Measurements from ENCODE around the gene FN3KRP. TPM values are rescaled to one million over a fixed set of nuclear protein-coding genes. Genes with fewer than 3 reads are reported as not detected.

FN3KRP gene
- total and polyA plus RNA-seq, 2 donors (not counting 3 experiments of a cell fraction or from before 2014, with no cell fraction given) = 22.2 to 35.2 TPM

- DNase-seq (ENCODE audit: low read depth, low spot score) (no peak), FAIRE-seq (no peak)
- peak overlapping the region; percentile 53 for H3K4me2 ChIP-seq (ENCODE audit: insufficient read depth, low read length)
- no peak overlapping the region for H3K27ac ChIP-seq (ENCODE audit: insufficient read depth, low read depth, low read length)
- peak overlapping the region in 1 of 3 experiments; percentile 52 for H3K4me3 ChIP-seq (replicated peaks in 1 of 3; ENCODE audit: insufficient read depth in 1 of 3, low read depth in 1 of 3, low read length in 3 of 3)
- H4K20me1 ChIP-seq (replicated peaks; ENCODE audit: control insufficient read depth, extremely low read depth, insufficient read depth, low read length) = no peaks in the 10 kb centered on the region
- H3K36me3 ChIP-seq (ENCODE audit: control insufficient read depth in 2 of 2, extremely low read depth in 1 of 2, insufficient read depth in 2 of 2, low read length in 2 of 2) = no peaks in the 10 kb centered on the region
- H2AFZ ChIP-seq (ENCODE audit: low read depth, low read length) = no peak overlapping the region
- dilution Hi-C loops (cut with MboI; ENCODE audit: extremely low pct_ligation_motif_present, low sequenced_read_pairs) (no loop called here), intact Hi-C loops (cut with micrococcal nuclease) (no loop called here)
- H3K9me3 ChIP-seq (replicated peaks; ENCODE audit: control insufficient read depth, insufficient read depth, low read length) = peaks cover 4% of the 10 kb centered on the region
- ChIA-PET CTCF (interaction anchor here (1.2 kb wide), 1 partner anchor 85 kb away, joined by 3 read pairs; no protein-coding TSS in a partner anchor), POLR2A (no interaction called here)
- H3K79me2 ChIP-seq (ENCODE audit: control insufficient read depth, insufficient read depth, low read length) = no peaks in the 10 kb centered on the region
- H3K9me1 ChIP-seq (replicated peaks; ENCODE audit: control insufficient read depth, extremely low read depth, insufficient read depth, low read length) = no peaks in the 10 kb centered on the region
- H3K9ac ChIP-seq (replicated peaks; ENCODE audit: extremely low read depth, insufficient read depth, low read length) = no peak overlapping the region
- BruUV-seq (replicated peaks) = no TSS peak
- no peak for TF ChIP-seq MYC (IDR thresholded peaks at IDR 0.05; ENCODE audit: low read depth, low read length)
- TF ChIP-seq EZH2 (IDR thresholded peaks at IDR 0.05; ENCODE audit: borderline replicate concordance, low read depth, low read length, severe bottlenecking) = peak; percentile 62
- H3K27me3 ChIP-seq (ENCODE audit: control insufficient read depth in 2 of 2, insufficient read depth in 2 of 2, low read length in 2 of 2) = peaks cover 3 to 8% of the 10 kb centered on the region in 2 experiments
- H3K4me1 ChIP-seq (ENCODE audit: control insufficient read depth, extremely low read depth, insufficient read depth, low read length) = peaks cover 5% of the 10 kb centered on the region
Observed at GRCh38 chr17:82696916-82697807, 19.3 kb upstream of the FN3KRP start.

GRCh38 chr17:82697808-82698064 lies 18.8 kb upstream of the FN3KRP start:
- no peaks in the 10 kb centered on the region for H3K79me2 ChIP-seq (ENCODE audit: control insufficient read depth, insufficient read depth, low read length)
- CTCF ChIA-PET = interaction anchor here (1.2 kb wide), 1 partner anchor 84 kb away, joined by 3 read pairs; no protein-coding TSS in a partner anchor

More at GRCh38 chr17:82697808-82698064, 18.8 kb upstream of the FN3KRP start:
- intact Hi-C loops (cut with micrococcal nuclease) (loop anchor here (2.0 kb wide), 1 partner anchor 19 kb away; the partner anchor contains the start of gene FN3KRP), dilution Hi-C loops (cut with MboI; ENCODE audit: extremely low pct_ligation_motif_present, low sequenced_read_pairs) (no loop called here)
- FAIRE-seq = no peak
- H2AFZ ChIP-seq (ENCODE audit: low read depth, low read length) = peak overlapping the region; percentile 55
- no peaks in the 10 kb centered on the region for H3K9me1 ChIP-seq (replicated peaks; ENCODE audit: control insufficient read depth, extremely low read depth, insufficient read depth, low read length)
- peaks cover 4% of the 10 kb centered on the region for H3K9me3 ChIP-seq (replicated peaks; ENCODE audit: control insufficient read depth, insufficient read depth, low read length)
- no TSS peak for BruUV-seq (replicated peaks)
- H3K27me3 ChIP-seq (ENCODE audit: control insufficient read depth in 2 of 2, insufficient read depth in 2 of 2, low read length in 2 of 2) = peaks cover 3 to 8% of the 10 kb centered on the region in 2 experiments
- H3K4me2 ChIP-seq (ENCODE audit: insufficient read depth, low read length) = peak overlapping the region; percentile 53
- POLR2A ChIA-PET = no interaction called here
- H3K27ac ChIP-seq (ENCODE audit: insufficient read depth, low read depth, low read length) = no peak overlapping the region
- H3K9ac ChIP-seq (replicated peaks; ENCODE audit: extremely low read depth, insufficient read depth, low read length) = no peak overlapping the region
- H4K20me1 ChIP-seq (replicated peaks; ENCODE audit: control insufficient read depth, extremely low read depth, insufficient read depth, low read length) = no peaks in the 10 kb centered on the region
- TF ChIP-seq JUN (IDR thresholded peaks at IDR 0.05; ENCODE audit: borderline replicate concordance, insufficient read depth, insufficient read length, low read depth) = no peak
- TF ChIP-seq POLR2A (IDR thresholded peaks at IDR 0.05; ENCODE audit: low read depth, low read length) = no peak
- TF ChIP-seq MYC (IDR thresholded peaks at IDR 0.05; ENCODE audit: low read depth, low read length) = no peak
- no peak for TF ChIP-seq EZH2 (IDR thresholded peaks at IDR 0.05; ENCODE audit: borderline replicate concordance, low read depth, low read length, severe bottlenecking)
- TF ChIP-seq POLR2AphosphoS5 (IDR thresholded peaks at IDR 0.05; ENCODE audit: insufficient read depth, low read depth, low read length) = no peak
- no peak for TF ChIP-seq GATA2 (IDR thresholded peaks at IDR 0.05; ENCODE audit: insufficient read depth, insufficient read length, low read depth, low read length)
- TF ChIP-seq MAX (IDR thresholded peaks at IDR 0.05; ENCODE audit: insufficient read depth, insufficient read length) = no peak
- TF ChIP-seq FOS (IDR thresholded peaks at IDR 0.05; ENCODE audit: borderline replicate concordance, insufficient read depth, low read length) = no peak
- TF ChIP-seq CTCF (IDR thresholded peaks at IDR 0.05; ENCODE audit: extremely low read depth in 1 of 2, insufficient read depth in 1 of 2, low read depth in 1 of 2, low read length in 2 of 2) = no peak
- peaks cover 5% of the 10 kb centered on the region for H3K4me1 ChIP-seq (ENCODE audit: control insufficient read depth, extremely low read depth, insufficient read depth, low read length)
- DNase-seq (ENCODE audit: low read depth, low spot score) = no peak
- peak overlapping the region; percentile 8 to 52 (median 42) for H3K4me3 ChIP-seq (replicated peaks in 1 of 3; ENCODE audit: insufficient read depth in 1 of 3, low read depth in 1 of 3, low read length in 3 of 3)
- H3K36me3 ChIP-seq (ENCODE audit: control insufficient read depth in 2 of 2, extremely low read depth in 1 of 2, insufficient read depth in 2 of 2, low read length in 2 of 2) = no peaks in the 10 kb centered on the region

Data from endothelial cell of umbilical vein (primary cell).